ENCODE measurements around the gene ANKRD55.

ANKRD55 gene

GRCh38 chr5:56142614-56143372, 90.3 kb downstream of the ANKRD55 start:
- no peak for DNase-seq (ENCODE audit: low read depth)
- no peak for TF ChIP-seq CTCF (conservative IDR thresholded peaks at IDR 0.05; ENCODE audit: low read length)
- H3K4me3 ChIP-seq (ENCODE audit: low read length) = no peak overlapping the region

- TF ChIP-seq CTCF (conservative IDR thresholded peaks at IDR 0.05; ENCODE audit: low read length) = no peak
- DNase-seq (ENCODE audit: low read depth) = no peak
- H3K4me3 ChIP-seq (ENCODE audit: low read length) = no peak overlapping the region
These were observed 90.9 kb downstream of the ANKRD55 start for GRCh38 chr5:56142233-56142613.

GRCh38 chr5:56140073-56140472, 93.1 kb downstream of the ANKRD55 start:
- H3K4me3 ChIP-seq (ENCODE audit: low read length) = no peak overlapping the region
- TF ChIP-seq CTCF (conservative IDR thresholded peaks at IDR 0.05; ENCODE audit: low read length) = no peak
- no peak for DNase-seq (ENCODE audit: low read depth)

GRCh38 chr5:56130664-56131063, 102.5 kb downstream of the ANKRD55 start:
- DNase-seq (ENCODE audit: low read depth) = no peak
- no peak overlapping the region for H3K4me3 ChIP-seq (ENCODE audit: low read length)

GRCh38 chr5:56129288-56129687, 103.8 kb downstream of the ANKRD55 start:
- TF ChIP-seq CTCF (conservative IDR thresholded peaks at IDR 0.05; ENCODE audit: low read length) = no peak
- DNase-seq (ENCODE audit: low read depth) = no peak
- H3K4me3 ChIP-seq (ENCODE audit: low read length) = no peak overlapping the region

More at GRCh38 chr5:56130664-56131063, 102.5 kb downstream of the ANKRD55 start:
- no peak for TF ChIP-seq CTCF (conservative IDR thresholded peaks at IDR 0.05; ENCODE audit: low read length)

GRCh38 chr5:56128113-56128512, 105.0 kb downstream of the ANKRD55 start:
- no peak for TF ChIP-seq CTCF (conservative IDR thresholded peaks at IDR 0.05; ENCODE audit: low read length)
- no peak for DNase-seq (ENCODE audit: low read depth)

GRCh38 chr5:56126487-56127179, 106.5 kb downstream of the ANKRD55 start:
- TF ChIP-seq CTCF (conservative IDR thresholded peaks at IDR 0.05; ENCODE audit: low read length) = no peak
- no peak for DNase-seq (ENCODE audit: low read depth)
- H3K4me3 ChIP-seq (ENCODE audit: low read length) = no peak overlapping the region

More at GRCh38 chr5:56128113-56128512, 105.0 kb downstream of the ANKRD55 start:
- H3K4me3 ChIP-seq (ENCODE audit: low read length) = no peak overlapping the region
